NCI-H1105 treated with DMSO at 0.1 percent for 48 hours (cell line): ENCODE measurements around the gene CIT.
A peak's percentile ranks its signal among the peaks of the same experiment; 100 is the strongest.
"Not testable (repeated sequence)": the region's sequence is repeated elsewhere in the genome, so short reads cannot be mapped to it uniquely, and the experiment has no call there.

Source experiments
- DNase-seq: peaks from one replicate; lab custom pipeline; 2025; lab: John Stamatoyannopoulos, UW

Gene CIT

DNA sequence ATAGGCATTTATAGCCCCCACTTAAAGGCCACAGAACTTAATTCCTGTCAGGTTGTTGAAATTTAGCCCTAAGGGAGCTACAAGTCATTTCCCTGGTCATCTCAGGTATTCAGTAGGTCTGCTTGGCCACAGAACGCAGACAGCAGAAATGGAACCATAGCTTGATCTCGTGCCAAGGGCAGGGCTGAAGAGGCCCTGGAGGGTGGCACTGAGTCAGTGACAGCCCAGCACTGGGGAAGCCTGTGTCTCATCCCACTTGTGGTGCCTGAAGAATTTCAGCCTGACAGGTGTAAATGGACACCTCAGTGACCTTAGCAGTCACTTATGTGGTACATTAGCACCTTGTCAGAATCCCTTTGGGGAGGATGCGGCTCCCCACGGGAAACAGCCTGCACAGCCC, 202.6 kb downstream of the CIT start:
- no peak for DNase-seq

DNA sequence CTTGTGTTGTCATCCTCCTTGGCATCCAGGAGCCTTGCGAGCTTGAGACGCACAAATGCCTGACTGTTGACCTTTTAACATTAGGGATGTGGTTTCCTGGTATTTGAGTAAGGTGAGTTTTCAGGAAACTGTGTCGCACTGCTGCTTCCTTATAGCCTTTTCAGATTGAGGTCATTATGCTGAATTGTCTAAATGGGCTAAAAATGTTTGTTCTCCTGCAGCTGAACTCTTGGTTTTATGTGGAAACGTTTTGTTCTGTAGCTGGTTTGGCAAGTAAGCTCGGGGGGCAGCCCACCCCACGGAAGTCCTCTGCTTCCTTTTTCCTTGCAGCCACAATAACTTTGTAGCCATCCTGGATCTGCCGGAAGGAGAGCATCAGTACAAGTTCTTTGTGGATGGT, 203.5 kb downstream of the CIT start:
- DNase-seq, result no peak

DNA sequence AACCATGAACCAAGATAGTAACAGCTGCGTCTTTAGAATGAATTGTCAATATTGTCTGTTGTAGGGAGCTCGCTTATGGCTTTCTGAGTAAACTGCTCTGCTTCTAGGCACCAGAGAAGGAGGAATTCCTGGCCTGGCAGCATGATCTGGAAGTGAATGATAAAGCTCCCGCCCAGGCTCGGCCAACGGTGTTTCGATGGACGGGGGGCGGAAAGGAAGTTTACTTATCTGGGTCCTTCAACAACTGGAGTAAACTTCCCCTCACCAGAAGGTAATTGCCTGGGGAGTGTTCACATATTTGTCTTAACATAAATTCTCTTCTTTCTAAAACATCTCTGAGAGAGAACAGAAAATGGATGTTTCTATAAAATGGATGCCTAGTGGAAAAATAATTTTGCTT, 204.9 kb downstream of the CIT start:
- DNase-seq, result no peak

DNA sequence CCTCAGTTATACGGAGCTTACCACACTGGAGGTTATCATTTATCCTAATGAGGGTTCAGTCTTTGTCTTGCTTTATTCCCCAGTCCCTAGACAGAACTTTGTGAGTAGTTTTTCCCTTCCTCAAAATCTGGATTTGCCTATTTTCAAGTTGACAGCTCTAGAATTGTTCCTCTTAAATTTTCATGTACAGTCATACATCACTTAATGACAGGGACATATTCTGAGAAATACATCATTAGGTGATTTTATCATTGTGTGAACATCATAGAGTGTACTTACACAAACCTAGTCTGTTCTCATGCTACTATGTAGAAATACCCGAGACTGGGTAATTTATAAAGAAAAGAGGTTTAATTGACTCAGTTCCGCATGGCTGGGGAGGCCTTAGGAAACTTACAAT, 206.1 kb downstream of the CIT start:
- DNase-seq, result no peak

DNA sequence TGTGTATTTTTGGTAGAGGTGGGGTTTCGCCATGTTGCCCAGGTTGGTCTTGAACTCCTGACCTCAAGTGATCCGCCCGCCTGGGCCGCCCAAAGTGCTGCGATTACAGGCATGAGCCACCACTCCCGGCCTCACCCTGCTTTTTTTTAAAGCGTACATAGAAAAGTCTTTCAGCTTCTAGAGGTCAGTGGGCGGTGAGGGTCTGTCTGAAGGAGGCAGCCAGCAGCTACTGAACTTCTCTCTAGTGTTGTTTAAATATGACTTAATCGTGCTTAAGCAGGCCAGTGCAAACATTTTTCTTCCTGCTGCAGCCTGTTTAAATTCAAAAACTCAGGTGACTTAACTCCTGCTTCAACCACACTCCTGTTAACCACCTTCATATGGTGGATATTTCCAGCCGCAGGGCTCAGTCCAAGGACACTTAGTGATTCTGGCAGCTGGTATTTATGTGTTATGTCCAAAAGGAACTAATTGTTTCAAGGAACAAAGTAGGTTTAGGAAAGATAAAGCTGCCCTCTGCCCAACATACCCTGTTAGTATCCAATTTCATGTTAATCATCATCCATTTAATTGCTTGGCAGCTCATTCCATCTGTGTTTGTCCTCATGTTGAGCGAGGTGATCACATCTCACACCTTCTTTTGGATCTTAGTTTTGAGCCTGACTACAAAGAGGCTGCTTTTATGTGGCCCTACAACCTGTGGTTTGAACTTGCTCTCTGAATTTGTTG, 207.2 kb downstream of the CIT start:
- no peak for DNase-seq

DNA sequence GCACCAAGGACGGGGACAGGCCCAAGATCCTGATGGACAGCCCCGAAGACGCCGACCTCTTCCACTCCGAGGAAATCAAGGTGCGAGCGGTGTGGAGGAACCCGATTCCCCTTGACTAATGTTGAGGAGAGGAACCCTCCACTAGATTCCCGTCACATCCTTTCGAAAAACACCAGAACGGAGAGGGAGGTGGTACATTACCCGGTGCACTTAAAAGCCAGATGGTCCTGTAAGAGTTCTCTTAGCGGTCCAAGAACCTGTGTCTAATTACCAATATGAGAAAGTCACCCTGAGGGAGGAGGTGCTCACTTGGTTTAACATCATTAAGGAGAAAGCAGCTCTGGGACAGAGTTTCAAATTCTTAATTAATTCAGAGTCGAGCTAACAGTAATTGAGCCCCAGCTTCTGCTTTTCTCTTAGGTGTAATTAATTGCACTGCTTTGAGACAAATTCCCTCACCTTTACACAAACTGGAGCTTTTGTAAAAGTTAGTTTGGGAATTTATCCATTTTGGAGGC, 208.7 kb downstream of the CIT start:
- no peak for DNase-seq

DNA sequence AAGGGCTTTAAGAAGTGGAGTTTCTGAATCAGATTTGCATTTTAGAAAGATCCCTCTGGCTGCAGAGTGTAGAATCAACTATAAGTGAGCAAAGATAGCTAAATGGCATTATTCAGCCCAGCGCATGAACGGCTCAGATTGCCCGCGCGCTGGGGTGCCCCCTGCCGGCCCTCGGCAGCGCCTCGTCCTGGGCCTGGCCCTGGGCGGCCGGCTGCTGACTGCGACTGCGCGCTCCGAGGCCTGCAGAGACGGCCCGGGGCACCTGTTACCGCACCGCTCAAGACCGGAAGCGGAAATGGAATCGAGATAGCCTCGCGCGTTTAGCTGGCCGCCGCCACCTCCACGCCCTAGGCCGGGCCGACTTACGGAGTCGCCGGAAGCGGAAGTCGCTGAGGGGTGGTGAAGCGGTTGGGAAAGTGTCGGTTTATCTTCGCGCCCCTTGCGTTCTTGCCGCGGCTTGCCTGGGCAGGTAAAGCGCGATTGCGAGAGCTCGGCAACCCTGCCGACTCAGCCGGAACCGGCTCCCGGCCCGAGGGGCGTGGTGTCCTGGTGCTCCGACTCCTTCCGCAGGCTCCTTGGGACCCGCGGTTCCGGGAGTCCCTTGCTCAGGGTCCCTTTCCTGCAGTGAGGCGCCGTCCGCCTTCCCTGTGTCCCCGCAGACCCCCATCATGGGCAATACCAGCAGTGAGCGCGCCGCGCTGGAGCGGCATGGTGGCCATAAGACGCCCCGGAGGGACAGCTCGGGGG, 209.4 kb downstream of the CIT start, which contains the start of gene PRKAB1:
Gene PRKAB1, plus strand, starts transcription at position 557 of the 747 bp plus-strand sequence. Its CDS starts 112 bp downstream, at position 669.
- DNase-seq, result peak; percentile 98

DNA sequence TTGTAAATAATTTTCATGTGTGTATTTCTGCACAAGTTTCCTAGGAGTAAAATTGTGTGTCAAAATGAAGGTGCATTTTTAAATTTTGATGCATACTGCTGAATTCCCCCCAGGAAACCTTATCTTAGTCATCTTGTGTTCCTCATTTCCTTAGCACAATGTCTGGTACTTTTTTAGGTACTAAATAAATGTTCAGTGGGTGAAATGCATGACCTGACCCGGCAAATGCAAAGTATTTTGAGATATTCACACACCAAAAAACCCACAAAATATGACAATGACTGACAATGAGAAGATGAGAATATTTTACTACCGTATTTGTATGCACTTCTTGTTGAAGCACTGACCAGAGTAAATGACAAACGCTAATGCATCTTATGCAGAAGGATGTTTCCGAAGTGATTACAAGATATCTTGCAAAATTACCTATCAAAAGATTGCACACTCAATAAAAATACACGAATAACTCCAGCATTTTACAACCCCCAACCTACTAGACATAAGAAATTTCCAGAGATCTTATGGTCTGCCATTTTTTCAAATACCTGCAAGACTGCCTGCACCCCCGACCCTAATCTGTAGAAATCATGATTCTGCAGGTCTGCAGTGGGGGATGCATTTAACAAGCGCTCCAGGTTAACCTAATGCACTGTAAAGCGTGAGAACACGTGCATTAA, 210.1 kb downstream of the CIT start:
- no peak for DNase-seq

DNA sequence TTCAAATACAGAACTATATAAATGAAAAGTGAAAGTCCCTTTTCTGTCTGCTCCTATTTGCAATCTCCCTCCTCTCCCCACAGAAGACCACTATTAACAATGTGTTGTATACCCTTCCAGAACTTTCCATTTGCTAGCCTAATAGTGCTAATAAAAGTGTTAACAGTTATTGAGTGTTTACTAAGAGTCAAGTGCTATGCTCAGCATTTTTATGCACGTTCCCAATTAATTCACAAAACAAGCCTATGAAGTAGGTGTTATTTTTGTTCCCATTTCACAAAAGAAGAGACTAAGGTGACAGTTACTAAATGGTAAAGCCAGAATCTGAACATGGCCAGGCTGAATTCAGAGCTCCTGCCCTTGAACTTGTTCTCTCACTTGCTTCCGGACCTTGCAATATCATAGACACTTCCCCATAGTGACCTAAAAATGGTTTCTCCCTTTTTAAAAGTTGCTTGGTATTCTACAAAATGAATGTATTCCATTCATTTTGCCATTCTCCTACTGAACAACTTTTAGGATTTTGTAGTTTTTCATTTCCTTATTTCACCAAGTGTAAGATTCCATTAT, 210.8 kb downstream of the CIT start:
- no peak for DNase-seq

DNA sequence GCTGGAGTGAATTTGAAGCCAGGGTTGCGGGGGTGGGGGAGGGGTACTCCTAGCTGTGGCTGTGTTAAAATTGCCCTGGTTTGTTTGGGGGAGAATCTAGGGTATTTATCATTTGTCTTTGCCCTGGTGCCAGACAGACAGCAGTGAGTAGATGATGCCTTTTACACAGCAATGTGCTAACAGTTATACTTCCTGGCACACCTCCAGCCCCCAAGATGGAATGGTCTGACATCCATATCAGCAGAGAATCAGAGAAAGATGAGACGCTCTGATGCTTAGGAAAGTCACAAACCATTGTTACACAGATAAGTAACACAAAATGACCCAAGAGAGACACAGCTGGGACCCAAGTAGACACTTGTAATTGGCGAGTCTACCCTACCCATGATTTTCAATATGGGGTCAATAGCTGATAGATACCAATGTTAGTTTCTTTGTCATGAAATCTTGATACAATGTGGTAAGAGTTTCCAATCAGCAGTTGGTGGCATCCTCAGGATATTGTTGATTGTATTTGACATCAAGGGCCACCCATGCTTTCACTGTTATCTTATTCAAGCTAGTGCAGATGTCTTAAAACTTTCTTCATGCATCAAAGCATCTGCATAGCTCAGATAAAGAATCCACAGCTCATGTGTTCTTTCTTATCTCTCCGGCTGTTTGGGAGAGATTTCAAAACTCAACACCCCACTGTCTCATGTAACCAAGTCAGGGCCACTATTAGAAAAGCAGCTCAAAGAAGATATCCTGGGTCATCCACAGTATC, 211.8 kb downstream of the CIT start:
- no peak for DNase-seq

DNA sequence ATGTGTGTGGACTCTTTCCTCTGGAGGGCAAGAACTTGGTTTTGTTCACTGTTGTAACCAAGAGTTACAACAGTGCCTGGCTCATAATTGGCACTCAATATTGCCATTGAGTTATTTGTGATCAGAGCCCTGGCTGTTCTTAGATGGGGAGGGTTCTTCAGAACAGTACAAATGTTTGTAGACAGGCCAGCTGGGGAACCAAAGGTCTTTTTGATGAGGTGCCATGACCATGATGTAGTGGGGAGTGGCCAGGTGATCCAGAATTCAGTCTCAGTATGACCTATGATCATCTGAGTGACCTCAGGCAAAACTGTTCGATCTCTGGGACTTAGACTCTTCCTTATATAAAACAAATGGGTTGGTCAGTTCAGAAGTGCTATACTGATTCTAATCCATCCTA, 212.5 kb downstream of the CIT start:
- no peak for DNase-seq

DNA sequence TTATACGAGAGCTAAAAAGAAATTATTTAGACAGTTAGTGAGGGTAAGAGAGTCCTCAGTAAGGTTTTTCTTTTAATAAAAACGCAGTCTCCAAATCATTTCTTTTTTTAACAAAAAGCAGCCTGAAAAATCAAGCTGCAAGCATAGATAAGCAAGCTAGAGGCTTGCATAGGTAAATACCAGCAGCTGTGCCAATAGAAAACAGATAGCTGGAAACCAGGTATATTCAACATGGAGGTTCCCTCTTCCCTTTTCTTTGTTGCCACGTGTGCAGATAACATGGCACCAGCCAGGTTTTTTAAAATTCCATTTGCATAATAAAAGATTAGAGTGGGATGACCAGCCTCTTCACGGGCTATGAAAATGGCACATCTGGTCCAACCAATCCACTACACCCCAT, 215.2 kb downstream of the CIT start:
- no peak for DNase-seq

DNA sequence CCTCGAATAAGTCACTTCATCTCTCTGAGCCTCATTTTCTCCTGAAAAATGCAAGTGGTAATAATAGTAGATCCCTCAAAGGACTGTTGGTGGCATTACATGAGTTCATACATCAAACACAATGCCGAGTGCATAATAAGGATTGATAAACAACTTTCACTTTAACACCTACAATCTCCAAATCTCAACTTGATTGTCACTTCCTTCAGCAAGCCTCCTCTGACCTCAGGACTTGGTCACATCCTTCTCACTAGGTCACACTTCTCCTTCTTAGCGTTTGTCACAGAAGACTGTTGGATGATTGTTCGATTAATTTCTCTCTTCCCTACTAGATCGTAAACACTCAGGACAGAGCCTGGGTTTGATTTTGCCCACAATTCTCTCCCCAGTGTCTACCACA, 217.0 kb downstream of the CIT start:
- no peak for DNase-seq

DNA sequence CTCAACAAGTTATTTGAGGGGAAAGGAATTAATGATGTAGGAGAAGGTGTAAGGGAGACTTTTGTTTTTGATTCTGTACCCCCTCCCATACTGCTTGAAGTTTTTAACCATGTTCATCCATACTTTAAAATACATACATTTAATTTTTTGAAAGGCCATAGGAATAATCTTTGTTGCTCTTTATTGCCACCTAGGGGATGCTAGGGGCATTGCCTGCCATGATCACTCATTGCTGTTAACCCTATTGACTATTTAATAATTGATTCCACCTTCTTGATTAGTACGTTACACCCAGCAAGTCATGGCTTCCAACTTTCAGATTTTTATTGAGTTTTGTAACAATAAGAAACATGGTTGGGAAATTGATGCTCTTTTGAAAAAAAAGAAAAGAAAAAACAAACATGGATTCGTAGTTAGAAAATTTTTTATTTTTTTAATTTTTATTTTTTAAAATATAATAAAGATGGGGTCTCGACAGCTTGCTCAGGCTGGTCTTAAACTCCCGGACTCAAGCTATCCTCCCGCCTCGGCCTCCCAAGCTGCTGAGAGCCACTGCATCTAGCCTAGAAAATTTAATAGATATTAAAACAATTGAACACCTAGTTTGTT, 217.7 kb downstream of the CIT start:
- peak; percentile 54 for DNase-seq

DNA sequence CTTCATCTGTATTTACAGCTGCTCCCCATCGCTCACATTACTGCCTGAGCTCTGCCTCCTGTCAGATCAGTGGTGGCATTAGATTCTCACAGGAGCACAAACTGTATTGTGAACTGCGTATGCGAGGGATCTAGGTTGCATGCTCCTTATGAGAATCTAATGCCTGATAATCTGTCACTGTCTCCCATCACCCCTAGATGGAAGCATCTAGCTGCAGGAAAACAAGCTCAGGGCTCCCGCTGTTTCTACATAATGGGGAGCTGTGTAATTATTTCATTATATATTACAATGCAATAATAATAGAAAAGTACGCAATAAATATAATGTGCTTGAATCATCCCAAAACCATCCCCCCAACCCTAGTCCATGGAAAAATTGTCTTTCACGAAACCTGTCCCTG, 219.0 kb downstream of the CIT start:
- DNase-seq, result not testable (repeated sequence)

DNA sequence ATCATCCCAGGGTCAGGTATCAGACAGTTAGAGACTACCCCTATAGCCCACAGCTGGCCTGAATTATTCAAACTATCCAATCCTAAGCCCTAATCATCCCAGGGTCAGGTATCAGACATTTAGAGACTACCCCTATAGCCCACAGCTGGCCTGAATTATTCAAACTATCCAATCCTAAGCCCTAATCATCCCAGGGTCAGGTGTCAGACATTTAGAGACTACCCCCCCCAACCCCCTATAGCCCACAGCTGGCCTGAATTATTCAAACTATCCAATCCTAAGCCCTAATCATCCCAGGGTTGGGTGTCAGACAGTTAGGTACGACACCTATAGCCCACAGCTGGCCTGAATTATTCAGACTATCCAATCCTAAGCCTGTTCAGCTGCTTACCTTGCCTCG, 220.1 kb downstream of the CIT start:
- not testable (repeated sequence) for DNase-seq

DNA sequence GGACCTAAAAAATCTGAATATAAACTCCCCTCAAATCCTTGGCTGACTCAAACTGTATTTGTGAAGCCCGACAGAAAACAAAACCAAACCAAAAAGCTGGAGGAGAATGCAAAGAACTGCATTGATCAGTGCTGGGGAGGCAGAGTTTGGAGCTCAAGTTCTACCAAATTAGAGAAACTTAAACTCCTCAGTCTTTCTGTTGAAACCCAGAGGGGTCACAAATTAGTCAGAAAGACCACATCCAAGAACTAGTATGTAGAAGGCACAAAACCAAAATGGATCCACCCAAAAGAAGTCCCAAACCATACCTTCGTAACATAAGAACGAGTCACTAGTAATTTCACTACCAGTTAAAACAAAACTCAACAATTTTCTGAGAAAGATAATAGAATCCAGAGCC, 224.5 kb downstream of the CIT start:
- DNase-seq, result no peak

DNA sequence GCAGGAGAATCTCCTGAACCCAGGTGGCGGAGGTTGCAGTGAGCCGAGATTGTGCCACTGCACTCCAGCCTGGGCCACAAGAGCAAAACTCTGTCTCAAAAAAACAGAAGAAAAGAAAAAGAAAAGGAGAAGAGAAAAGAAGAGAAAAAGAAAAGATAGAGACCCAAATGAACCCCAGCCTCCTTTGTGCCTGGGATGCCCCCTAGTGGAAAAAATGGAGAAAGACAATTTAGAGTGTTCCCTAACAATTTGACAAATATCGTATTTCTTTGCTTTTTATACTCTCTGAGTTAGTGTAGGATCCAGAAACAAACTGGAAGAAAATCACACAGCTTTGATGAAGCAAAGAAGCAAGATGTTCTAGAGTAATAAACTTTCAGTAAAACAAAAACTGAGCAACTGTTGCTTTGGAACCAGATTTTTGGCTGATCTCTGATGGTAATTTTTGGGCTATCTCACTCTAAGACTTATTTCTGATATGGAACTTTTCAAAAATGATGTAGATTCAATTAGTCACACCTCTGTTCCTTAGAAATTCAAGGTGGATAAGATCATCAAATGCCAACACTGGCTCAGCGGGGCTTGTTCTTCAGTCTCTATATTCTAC, 227.8 kb downstream of the CIT start:
- DNase-seq, result peak; percentile 19

DNA sequence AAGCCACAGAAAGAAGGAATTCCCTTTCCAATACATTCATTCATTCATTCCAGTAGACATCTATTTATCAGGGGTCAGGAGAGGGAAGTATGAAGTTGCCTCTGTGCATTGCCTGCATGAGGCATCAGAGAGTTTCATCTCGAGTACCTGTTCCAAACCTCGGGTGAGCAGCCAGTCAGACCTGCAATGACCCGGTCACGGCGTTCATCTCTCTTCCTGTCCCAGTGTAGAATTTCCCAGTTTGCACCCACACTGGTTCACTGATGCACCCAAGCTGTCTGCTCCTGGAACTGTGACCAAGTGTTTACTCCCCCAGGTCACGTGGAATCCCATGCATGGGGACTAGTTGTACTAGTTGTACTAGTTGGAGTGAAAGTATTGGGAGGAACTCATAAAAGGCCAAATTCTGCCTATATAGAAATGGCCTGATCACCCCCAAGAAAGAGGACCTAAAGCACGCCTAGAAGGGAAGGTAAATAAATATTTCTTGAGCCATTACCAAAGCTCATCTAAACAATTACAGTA, 231.5 kb downstream of the CIT start:
- no peak for DNase-seq

DNA sequence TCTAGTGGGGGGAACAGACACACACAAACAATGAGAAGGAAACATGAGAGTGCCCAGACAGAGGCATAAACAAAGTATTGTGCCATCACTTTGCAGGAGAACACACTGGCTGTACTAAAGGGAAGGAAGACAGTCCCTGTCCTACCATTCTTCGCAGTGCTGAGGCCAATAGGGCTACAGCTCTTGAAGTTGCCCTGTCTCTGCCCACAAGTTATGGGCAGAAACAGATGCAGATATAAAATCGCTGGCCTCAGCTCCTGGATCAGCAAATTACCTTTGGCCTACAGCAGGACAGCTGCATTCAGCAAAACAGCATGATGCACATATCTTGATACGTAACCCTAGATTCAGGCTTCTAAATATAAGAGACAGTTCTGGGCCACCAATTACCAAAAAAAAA, 232.2 kb downstream of the CIT start:
- no peak for DNase-seq

DNA sequence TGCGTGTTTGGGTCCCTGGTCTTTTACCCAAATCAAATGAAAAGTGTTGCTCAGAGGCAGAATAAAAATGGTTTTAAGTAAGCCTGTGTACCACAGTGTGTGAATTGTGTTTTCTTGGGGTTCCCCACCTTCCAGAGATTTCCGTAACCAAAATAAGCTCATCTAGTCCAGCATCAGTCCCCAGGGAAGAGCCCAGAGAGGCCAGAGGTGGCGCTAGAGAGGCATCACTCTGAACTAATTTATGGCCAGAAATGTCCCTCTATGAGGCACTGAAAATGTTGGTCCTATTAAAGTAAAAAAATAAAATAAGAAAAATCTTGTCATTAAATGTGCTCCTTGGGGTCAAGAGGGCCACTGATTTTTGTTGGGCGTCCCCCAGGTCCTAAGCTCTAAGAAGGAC, 234.1 kb downstream of the CIT start:
- no peak for DNase-seq
